Measurements from ENCODE around the gene C2CD2. TPM values are rescaled to one million over a fixed set of nuclear protein-coding genes. Genes with fewer than 3 reads are reported as not detected.

Gene C2CD2
- total RNA-seq, 1 donor from 2014 or later, result 6.7 TPM

DNA sequence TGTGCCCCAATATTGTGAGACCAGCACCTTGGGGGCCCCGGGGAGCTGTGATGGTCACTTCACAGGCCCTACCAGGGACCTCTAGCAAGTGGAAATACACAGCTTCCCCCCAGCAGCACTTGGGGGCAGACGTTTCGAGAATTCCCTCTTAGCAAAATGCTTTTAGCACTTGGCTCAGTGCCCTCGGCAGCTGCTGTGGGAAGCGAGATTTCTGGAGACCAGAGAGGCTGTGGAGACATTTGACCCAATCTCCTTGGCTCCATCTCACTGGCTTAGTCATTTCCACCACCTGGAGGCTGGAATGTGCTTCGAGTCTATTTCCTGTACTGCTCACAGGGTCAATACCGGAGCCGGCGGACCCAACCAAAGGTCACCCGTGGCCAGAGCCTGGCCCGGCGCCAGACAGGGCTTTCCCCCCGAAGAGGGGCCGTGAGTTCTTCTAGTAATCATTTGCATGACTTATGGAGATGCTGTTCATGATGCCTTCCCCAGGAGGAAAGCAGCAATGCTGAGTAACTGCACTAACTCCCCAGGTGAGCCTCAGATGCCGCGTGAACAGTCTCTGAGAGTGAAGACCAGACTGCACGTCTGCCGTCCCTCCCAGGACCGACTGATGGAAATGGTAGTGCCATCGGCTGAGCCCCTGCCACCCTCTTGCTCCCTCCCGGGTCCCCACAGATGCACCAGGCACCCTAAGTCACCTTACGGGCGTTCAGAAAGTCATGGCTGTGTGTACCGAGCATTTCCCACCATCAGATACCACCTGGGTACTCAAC, 4.4 kb upstream of the C2CD2 start:
- peaks cover 32% of the 10 kb centered on the region for H3K27me3 Mint-ChIP-seq
- CTCF ChIA-PET, result no interaction called here
- H3K4me3 Mint-ChIP-seq, result no peak overlapping the region
- no peak for DNase-seq
- no peak overlapping the region for H3K27ac Mint-ChIP-seq
- H3K9me3 Mint-ChIP-seq, result no peaks in the 10 kb centered on the region
- H3K4me1 Mint-ChIP-seq, result peaks cover 28% of the 10 kb centered on the region
- POLR2A ChIA-PET, result no interaction called here
- no peaks in the 10 kb centered on the region for H3K36me3 Mint-ChIP-seq (ENCODE audit: low read depth)
- intact Hi-C loops (cut with micrococcal nuclease), result loop anchor here (10.0 kb wide), 1 partner anchor 47 kb away; no protein-coding TSS in a partner anchor
- no peak for TF ChIP-seq CTCF (IDR thresholded peaks at IDR 0.05)
- ATAC-seq (ENCODE audit: low read depth), result no peak

DNA sequence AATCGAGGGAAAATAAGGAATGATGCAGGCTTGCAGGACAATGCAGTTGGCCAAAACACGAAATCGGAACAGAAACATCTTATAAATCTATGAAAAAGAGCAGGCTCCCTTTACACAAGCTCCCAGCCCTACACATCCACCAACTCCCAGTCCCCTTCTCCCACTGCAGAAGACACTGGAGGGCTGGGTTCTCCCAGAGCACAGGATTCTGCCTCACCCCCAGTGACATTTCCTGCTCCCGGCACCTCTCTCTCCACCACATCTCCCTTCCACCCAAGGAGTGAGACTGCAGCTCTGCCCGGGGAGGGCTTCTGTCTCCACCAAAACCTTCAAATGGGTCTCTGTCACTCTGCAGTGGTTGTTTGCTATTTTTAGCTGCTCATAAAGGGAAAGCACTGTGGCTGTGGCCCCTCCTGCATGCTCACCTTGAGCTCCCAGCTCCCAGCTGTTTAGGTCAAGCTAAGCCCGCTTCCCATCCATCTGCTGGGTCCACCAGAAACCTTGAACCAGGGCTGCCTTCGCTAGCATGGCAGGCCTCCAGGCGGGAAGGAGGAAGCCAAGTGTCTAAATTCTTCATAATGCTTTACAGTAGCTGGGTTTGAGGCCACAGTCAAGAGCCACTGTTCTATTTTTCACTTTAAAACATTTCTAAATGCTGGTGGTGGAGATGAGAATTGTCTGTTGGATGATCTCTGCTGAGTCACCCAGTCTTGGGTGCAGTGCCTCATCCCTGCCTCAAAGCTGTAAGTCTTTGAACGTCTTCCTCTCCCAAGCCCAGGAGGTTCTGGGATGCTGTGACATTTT, 3.3 kb upstream of the C2CD2 start:
- peaks cover 31% of the 10 kb centered on the region for H3K4me1 Mint-ChIP-seq
- no peaks in the 10 kb centered on the region for H3K36me3 Mint-ChIP-seq (ENCODE audit: low read depth)
- ChIA-PET POLR2A (interaction anchor here (0.6 kb wide), 1 partner anchor 52 kb away, joined by 4 read pairs; no protein-coding TSS in a partner anchor), CTCF (no interaction called here)
- DNase-seq (no peak), ATAC-seq (ENCODE audit: low read depth) (no peak)
- H3K9me3 Mint-ChIP-seq, result no peaks in the 10 kb centered on the region
- TF ChIP-seq CTCF (IDR thresholded peaks at IDR 0.05), result no peak
- H3K27ac Mint-ChIP-seq, result no peak overlapping the region
- peaks cover 25% of the 10 kb centered on the region for H3K27me3 Mint-ChIP-seq
- H3K4me3 Mint-ChIP-seq, result no peak overlapping the region
- intact Hi-C loops (cut with micrococcal nuclease), result loop anchor here (10.0 kb wide), 1 partner anchor 48 kb away; no protein-coding TSS in a partner anchor

- ChIA-PET POLR2A (interaction anchor here (0.7 kb wide), 1 partner anchor 50 kb away, joined by 4 read pairs; no protein-coding TSS in a partner anchor), CTCF (interaction anchor here (0.9 kb wide), 1 partner anchor 162 kb away, joined by 3 read pairs; no protein-coding TSS in a partner anchor)
- peak overlapping the region; percentile 41 for H3K4me3 Mint-ChIP-seq
- no peaks in the 10 kb centered on the region for H3K36me3 Mint-ChIP-seq (ENCODE audit: low read depth)
- ATAC-seq (ENCODE audit: low read depth), result no peak
- no peak for DNase-seq
- no peak overlapping the region for H3K27ac Mint-ChIP-seq
- H3K4me1 Mint-ChIP-seq, result peaks cover 21% of the 10 kb centered on the region
- peaks cover 17% of the 10 kb centered on the region for H3K27me3 Mint-ChIP-seq
- no peaks in the 10 kb centered on the region for H3K9me3 Mint-ChIP-seq
- intact Hi-C loops (cut with micrococcal nuclease), result loop anchor here (10.0 kb wide), 1 partner anchor 49 kb away; no protein-coding TSS in a partner anchor
- no peak for TF ChIP-seq CTCF (IDR thresholded peaks at IDR 0.05)
Observed at GRCh38 chr21:41955516-41955915, 1.7 kb upstream of the C2CD2 start.

GRCh38 chr21:41954654-41955499, 1.1 kb upstream of the C2CD2 start:
- peaks cover 21% of the 10 kb centered on the region for H3K4me1 Mint-ChIP-seq
- DNase-seq (no peak), ATAC-seq (ENCODE audit: low read depth) (no peak)
- H3K27ac Mint-ChIP-seq, result no peak overlapping the region
- ChIA-PET POLR2A (interaction anchor here (0.7 kb wide), 1 partner anchor 50 kb away, joined by 4 read pairs; no protein-coding TSS in a partner anchor), CTCF (interaction anchor here (0.9 kb wide), 1 partner anchor 163 kb away, joined by 3 read pairs; no protein-coding TSS in a partner anchor)
- peaks cover 17% of the 10 kb centered on the region for H3K27me3 Mint-ChIP-seq
- TF ChIP-seq CTCF (IDR thresholded peaks at IDR 0.05), result no peak
- intact Hi-C loops (cut with micrococcal nuclease), result loop anchor here (10.0 kb wide), 1 partner anchor 50 kb away; no protein-coding TSS in a partner anchor
- no peaks in the 10 kb centered on the region for H3K9me3 Mint-ChIP-seq
- peak overlapping the region; percentile 62 for H3K4me3 Mint-ChIP-seq
- H3K36me3 Mint-ChIP-seq (ENCODE audit: low read depth), result no peaks in the 10 kb centered on the region
